Activated naive CD4-positive, alpha-beta T cell treated with anti-CD3 and anti-CD28 coated beads, Interleukin-2, amount 50 U/mL, for 72 hours (primary cell): ENCODE data around the gene INPP5J. TPM values are rescaled to one million over a fixed set of nuclear protein-coding genes. Genes with fewer than 3 reads are reported as not detected.
"Not testable (repeated sequence)": the region's sequence is repeated elsewhere in the genome, so short reads cannot be mapped to it uniquely, and the experiment has no call there.

Experiments
- ATAC-seq, 2 donors: fragments of 150-1000 bp; cut with Tn5 transposase; 2 replicates each; pipeline ENCODE4 v1.10.0; 2021; ENCODE audit warnings: mild to moderate bottlenecking in 2 of 2, moderate library complexity in 2 of 2
- DNase-seq, 2 donors: peaks; one replicate each; pipeline ENCODE4 v3.0.0; 2021 to 2022; ENCODE audit warnings: low spot score in 2 of 2
- H3K27ac Mint-ChIP-seq, 2 donors: one replicate each; pipeline ENCODE4 v1.8.0; 2022; ENCODE audit warnings: mild to moderate bottlenecking in 2 of 2, mixed read lengths in 2 of 2
- H3K36me3 Mint-ChIP-seq, 2 donors: one replicate each; pipeline ENCODE4 v1.8.0; 2022; ENCODE audit warnings: mixed read lengths in 2 of 2
- H3K9me3 Mint-ChIP-seq, 2 donors: one replicate each; pipeline ENCODE4 v1.8.0; 2022; ENCODE audit warnings: mixed read lengths in 2 of 2
- total RNA-seq, 2 donors: library from RNA; stranded (reverse); gene quantifications; one replicate each; pipeline ENCODE4 v1.2.3, GENCODE V29; 2022

Gene INPP5J, protein sequence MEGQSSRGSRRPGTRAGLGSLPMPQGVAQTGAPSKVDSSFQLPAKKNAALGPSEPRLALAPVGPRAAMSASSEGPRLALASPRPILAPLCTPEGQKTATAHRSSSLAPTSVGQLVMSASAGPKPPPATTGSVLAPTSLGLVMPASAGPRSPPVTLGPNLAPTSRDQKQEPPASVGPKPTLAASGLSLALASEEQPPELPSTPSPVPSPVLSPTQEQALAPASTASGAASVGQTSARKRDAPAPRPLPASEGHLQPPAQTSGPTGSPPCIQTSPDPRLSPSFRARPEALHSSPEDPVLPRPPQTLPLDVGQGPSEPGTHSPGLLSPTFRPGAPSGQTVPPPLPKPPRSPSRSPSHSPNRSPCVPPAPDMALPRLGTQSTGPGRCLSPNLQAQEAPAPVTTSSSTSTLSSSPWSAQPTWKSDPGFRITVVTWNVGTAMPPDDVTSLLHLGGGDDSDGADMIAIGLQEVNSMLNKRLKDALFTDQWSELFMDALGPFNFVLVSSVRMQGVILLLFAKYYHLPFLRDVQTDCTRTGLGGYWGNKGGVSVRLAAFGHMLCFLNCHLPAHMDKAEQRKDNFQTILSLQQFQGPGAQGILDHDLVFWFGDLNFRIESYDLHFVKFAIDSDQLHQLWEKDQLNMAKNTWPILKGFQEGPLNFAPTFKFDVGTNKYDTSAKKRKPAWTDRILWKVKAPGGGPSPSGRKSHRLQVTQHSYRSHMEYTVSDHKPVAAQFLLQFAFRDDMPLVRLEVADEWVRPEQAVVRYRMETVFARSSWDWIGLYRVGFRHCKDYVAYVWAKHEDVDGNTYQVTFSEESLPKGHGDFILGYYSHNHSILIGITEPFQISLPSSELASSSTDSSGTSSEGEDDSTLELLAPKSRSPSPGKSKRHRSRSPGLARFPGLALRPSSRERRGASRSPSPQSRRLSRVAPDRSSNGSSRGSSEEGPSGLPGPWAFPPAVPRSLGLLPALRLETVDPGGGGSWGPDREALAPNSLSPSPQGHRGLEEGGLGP
- total RNA-seq, result under 1 TPM; 0.32 to 0.43 TPM

DNA sequence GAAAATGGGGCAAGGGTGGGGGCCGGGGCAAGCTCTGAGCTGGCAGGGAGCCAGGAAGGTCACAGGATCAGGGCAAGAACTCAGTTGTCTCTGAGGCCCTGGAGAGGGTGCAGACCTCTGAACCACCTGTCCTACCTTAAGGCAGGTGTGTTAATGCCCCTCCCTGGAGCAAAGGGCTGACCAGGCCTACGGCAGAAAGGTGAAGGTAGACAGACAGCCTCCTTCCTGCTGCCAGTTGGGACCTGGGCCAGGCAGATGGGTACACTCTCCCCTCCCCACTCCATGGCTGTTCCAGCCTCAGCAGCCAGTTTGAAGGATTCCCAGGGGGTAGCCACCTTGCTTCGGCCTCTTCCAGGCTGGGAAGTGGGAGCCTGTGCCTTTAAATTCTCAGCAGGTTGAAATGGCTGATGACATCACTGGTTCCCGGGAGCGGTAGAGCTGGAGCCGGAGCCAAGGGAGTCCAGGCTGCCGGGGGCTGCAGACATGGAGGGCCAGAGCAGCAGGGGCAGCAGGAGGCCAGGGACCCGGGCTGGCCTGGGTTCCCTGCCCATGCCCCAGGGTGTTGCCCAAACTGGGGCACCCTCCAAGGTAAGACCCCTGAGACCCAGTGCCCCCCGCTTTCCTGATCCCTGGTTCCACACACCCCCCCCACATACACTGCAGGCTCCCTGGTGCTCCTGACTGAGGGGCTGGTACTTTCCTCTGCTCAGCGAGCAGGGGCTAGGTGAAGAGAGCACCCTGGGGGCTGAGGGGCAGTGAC is at the start of gene INPP5J:
TSS of gene INPP5J (plus strand) at position 435 of the 760 bp plus-strand sequence. CDS start at position 484, 49 bp downstream.
- no peaks in the 10 kb centered on the region for H3K36me3 Mint-ChIP-seq
- ATAC-seq (no peak), DNase-seq (no peak)
- H3K9me3 Mint-ChIP-seq, result no peaks in the 10 kb centered on the region
- peak within 1 kb of the TSS; percentile 6 to 37 for H3K27ac Mint-ChIP-seq

DNA sequence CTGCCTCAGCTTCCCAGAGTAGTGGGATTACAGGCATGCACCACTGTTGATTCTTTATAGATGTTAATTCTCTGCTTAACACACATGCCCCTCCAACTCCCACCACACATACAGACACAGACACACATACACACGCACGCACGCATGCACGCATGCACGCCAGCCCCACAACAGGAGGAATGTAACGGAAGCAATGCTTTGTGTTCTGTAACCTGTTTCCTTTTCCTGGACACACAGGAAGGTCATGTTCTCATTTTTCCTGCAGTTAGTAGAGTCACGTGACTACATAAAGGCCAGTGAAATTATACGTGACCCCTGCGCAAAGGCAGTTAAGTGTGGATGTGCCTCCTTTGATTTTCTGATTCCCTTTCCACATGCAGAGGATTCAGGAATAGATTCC is 49.6 kb upstream of the INPP5J start:
- ATAC-seq, H3K36me3 Mint-ChIP-seq, H3K9me3 Mint-ChIP-seq, H3K27ac Mint-ChIP-seq, DNase-seq: not testable (repeated sequence)

DNA sequence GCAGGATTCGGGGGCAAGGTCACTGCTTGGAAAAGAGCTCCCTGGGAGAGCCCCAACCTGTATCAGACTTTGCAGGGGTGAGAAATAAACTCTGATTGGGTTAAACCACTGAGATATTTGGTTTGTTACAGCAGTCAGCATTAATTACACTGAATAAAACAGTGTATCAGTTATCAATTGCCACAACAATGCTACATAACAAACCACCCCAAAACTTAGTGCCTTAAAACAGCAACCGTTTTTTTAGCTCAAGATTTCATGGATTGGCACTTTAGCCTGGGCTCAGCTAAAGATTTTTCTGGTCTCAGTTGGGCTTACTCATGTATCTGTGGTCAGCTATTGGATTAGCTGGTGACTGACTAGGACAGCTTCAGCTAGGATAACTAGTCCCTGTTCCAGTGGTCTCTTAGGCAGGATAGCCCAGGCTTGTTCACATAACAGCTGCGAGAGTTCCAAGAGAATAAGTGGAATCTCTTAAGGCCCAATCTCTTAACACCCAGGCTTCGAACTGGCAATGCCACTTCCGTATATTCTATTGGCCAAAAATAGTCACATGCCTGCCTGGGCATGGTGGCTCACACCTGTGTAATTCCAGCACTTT is 49.1 kb upstream of the INPP5J start:
- DNase-seq, ATAC-seq, H3K27ac Mint-ChIP-seq, H3K36me3 Mint-ChIP-seq, H3K9me3 Mint-ChIP-seq: not testable (repeated sequence)

DNA sequence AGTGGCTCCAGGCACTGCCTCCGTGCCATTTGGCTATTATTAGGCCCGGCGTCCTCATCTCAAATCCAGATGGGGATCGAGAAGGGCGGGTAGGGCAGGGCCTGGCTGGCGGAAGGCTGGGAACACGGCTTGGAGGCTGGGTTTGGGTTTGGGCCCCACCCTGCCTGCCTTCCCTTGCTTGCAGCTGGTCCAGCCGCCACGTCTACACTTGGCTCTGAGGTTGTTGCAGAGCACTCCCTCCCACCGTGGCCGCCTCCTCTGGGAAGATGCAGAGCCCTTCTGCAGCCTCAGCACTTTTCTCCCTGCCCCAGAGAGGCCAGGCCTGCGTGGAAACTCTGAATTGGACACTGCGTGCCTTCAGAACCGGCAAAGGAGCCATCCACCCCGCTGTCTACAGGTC is 46.8 kb upstream of the INPP5J start:
- no peaks in the 10 kb centered on the region for H3K36me3 Mint-ChIP-seq

DNA sequence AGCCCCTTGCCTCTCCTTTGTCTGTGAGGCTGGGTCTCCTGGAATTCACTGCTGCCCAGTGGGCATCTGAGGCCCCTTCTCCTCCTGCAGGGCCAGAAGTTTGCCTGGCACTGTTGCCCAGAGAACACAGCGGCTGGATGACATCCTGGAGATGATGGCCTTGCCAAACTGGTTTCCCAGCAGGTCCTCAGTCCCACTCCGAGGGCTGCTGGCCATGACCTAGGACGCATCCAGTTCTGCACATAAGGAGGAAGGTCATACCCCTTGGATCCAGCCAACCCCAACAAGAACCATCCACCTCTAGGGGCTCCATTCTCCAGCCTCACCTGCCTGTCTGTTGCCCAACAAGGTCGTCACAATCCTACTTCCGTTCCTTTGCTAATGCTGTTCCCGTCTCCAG is 45.1 kb upstream of the INPP5J start:
- H3K36me3 Mint-ChIP-seq, result peaks cover 5 to 14% of the 10 kb centered on the region in 2 donors
- H3K27ac Mint-ChIP-seq, result no peak overlapping the region
- DNase-seq, result no peak
- H3K9me3 Mint-ChIP-seq, result no peaks in the 10 kb centered on the region
- no peak for ATAC-seq

More for the DNA sequence above, 46.8 kb upstream of the INPP5J start:
- no peak for DNase-seq
- no peak overlapping the region for H3K27ac Mint-ChIP-seq
- no peak for ATAC-seq
- no peaks in the 10 kb centered on the region for H3K9me3 Mint-ChIP-seq

DNA sequence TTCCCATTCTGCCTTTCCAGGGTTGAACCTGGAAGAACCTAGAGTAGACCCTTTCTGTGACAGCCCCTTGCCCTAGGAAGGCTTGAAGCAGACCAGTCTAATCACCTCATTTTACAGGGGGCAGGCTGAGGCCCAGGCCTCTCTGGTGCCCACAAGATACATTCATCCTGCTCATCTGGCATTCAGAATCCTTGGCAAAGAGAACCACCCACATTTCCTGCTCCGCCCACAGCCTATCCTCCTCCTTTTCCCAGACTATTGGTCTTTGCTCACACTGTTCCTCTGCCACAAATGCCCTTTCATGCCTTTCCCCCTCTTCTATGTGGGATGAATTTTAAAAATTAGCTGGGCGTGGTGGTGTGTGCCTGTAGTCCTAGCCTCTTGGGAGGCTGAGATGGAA is 44.4 kb upstream of the INPP5J start:
- not testable (repeated sequence) for H3K9me3 Mint-ChIP-seq, ATAC-seq

DNA sequence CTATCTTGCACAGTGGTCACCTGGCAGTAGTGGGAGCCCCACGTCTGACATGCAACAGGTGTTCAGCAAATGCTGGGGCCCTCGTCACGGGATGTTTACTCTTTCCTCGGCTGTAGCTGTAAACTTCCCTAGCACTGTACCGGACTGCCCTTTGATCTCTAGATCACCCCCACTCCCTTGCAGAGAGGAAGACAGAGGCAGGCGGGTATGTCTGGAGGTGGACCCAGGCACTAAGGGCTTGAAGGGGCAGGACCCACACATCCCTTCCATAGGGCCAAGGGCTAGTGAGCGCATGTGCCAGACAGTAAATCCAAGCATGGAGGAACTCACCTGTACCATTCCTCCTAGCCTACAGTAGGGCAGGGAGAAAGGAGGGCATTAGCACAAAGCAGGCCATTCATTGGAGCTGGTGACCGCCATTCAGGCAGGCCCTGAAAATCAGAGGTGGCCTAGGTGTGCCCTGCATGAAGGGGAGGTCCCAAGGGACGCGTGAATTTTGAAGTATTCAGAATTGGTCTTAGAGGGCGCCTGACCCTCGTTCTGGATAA is 43.6 kb upstream of the INPP5J start:
- Mint-ChIP-seq H3K9me3 (no peaks in the 10 kb centered on the region), H3K36me3 (peaks cover 6 to 25% of the 10 kb centered on the region in 2 donors), H3K27ac (no peak overlapping the region)
- DNase-seq, result no peak
- no peak for ATAC-seq

More for the DNA sequence above, 44.4 kb upstream of the INPP5J start:
- H3K27ac Mint-ChIP-seq, DNase-seq: not testable (repeated sequence)
- peaks cover 6 to 19% of the 10 kb centered on the region in 2 donors for H3K36me3 Mint-ChIP-seq

DNA sequence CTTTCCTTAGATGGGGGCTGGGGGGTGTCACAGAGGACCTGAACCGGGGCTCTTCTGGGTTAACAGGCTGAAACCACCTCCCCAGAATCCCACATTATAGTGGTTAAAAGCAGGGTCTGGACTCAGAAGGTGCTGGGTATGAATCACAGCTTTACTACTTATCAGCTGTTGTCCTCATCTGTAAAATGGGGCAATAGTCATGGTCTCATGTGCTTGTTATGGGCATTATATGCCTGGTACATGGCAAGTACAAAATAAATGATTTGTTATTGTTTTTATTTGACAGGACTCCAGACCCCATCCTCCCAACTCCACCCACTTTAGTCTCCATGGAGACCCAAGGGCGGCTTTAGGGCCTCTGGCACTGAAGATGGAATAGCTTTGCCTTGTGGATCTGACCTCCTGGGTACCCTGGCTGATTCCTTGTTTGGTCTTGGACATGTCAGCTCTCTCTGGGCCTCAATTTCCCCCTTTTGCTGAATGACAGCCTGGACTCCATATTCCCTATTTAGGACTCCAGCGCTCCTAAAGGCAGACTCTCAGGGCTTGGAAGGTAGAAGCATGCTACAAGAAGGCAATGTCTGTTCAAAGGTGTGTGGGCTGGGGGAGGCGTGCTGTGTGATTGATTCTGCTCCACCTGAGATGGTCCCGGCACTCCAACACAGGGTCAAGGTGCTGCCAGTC is 42.5 kb upstream of the INPP5J start:
- DNase-seq, result no peak
- Mint-ChIP-seq H3K9me3 (no peaks in the 10 kb centered on the region), H3K36me3 (peaks cover 6 to 29% of the 10 kb centered on the region in 2 donors), H3K27ac (peak overlapping the region in 1 of 2 donors; percentile 90)
- ATAC-seq, result no peak

DNA sequence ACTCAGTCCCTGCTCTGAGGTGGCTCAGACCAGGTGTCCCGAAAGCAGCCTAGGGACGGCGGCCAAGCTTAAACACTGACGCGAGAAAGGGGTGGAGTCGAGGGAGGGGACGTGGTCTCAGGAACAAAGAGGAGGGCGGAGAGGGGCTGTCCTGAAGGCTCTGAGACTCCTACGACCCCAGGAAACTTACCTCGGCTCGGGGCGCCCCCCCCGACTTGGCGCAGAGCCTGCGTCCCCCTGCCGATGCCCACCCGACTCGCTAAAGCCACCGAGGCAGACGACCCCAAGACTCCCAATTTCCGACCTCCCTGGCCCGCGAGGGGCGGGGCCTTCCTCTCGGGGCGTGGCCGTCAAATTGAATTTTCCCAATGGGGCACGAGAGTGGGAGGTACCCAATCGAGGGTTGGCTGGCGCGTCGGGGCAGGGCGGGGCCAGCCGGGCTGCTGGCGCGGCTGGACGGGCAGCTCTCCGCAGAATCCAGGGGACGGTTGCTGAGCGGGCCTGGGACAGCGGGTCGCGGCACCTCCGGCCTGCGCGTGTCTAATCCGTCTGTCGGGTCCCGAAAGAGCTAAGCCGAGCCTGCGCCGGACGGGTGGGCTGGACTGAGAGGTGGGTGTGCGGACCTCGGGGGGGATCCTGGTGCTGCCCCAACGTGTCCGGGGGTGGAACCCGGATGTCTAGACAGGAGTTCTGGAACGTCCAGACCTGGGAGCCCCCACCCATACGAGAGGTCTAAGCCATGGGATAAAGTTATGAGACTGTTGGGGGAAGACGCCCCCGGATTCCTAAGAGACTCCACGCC is 41.7 kb upstream of the INPP5J start, which contains the start of gene SMTN:
TSS of gene SMTN (plus strand) at position 471 of the 802 bp plus-strand sequence. CDS start 1,941 bp downstream, outside the sequence.
- Mint-ChIP-seq H3K27ac (peak within 1 kb of the TSS; percentile 77 to 90), H3K9me3 (no peaks in the 10 kb centered on the region), H3K36me3 (peaks cover 6 to 29% of the 10 kb centered on the region in 2 donors)
- DNase-seq (peak; percentile 90 to 95), ATAC-seq (peak; percentile 74 to 77)

DNA sequence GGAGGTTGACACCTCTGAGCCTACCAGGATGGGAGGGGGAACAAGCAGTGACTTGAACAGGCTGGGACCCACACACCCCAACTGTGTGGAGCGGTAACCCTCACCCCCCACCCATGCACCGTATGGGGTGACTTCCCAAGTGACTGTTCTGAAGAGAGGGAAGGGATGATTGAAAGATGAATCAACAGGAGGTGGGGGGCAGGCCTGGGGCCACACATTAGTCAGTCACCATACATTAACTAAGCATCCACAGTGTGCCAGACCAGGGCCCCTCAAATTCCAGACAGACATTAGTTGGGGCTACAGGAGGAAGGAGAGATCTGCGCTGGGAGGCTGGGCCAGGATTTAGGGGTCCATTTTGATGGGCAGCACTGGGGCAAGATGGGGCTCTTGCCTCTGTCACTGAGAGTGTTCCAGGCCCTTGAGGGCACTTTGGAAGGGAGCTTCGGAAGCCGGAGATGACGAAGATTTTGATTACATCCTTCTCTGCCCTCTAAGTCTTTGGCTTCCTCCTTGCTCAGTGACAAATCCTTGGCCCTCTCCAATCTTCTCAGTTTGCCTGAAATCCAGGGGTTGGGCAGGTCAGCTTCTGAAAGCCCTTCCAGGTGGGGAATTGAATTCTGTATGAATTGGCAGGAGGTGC is 40.7 kb upstream of the INPP5J start:
- DNase-seq (no peak), ATAC-seq (peak in 1 of 2 donors; percentile 33)
- H3K9me3 Mint-ChIP-seq, result no peaks in the 10 kb centered on the region

DNA sequence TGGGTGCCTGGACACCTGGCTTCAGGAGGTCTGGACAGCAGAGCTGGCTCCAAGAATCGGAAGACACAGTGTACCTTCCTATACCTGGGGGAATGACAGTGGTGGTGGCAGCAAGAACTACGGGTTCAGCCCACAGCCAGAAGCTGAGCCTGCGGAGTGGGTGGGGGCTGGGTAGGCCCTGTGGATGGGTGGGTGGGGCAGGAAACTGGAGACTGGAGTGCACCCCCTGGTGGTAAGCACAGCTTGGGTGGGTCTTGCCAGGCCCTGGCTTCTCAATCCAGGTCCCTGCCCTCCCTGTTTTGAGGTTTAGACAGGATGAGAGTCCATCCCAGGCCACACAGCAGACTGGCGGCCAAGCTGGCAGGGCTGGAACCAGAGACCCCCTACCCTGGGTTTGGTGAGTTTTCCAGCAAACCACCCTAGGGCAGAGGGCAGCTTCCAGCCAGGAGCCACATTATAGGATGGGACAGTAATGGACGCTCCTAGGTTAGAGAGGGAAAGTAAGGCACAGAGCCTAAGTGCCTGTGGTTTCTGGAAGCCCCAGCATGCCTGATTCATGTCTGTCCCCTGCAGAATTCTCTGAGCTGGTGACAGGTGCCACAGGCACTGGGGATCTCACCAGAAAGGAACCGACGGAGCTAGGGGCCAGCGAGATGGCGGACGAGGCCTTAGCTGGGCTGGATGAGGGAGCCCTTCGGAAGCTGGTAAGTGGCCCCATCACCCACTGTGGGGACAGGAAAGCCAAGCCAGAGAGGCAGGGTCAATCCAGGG is 40.0 kb upstream of the INPP5J start:
- peak overlapping the region in 1 of 2 donors; percentile 90 for H3K27ac Mint-ChIP-seq
- DNase-seq (peak in 1 of 2 donors; percentile 74), ATAC-seq (no peak)
- peaks cover 6 to 29% of the 10 kb centered on the region in 2 donors for H3K36me3 Mint-ChIP-seq
- no peaks in the 10 kb centered on the region for H3K9me3 Mint-ChIP-seq

More for the DNA sequence above, 40.7 kb upstream of the INPP5J start:
- H3K36me3 Mint-ChIP-seq, result peaks cover 6 to 29% of the 10 kb centered on the region in 2 donors
- H3K27ac Mint-ChIP-seq, result peak overlapping the region in 1 of 2 donors; percentile 90

DNA sequence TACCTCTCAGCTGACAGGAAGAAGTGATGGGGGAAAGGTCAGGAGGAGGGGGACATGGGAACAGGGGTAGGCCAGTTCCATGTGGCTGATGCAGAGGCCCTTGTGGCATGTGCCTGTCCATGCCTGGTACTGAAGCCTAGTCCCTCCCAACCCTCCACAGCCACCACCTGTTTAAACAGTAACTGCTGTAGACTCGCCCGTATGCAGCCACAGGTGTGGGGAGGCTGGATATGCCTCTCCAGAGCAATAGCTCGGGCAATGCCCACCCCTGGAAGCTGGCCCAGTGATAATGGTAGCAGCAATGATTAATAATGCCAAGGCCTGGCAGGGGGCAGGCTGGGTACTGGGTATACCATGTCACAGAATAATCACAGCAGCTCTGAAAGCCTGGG is 39.4 kb upstream of the INPP5J start:
- peak overlapping the region in 1 of 2 donors; percentile 90 for H3K27ac Mint-ChIP-seq
- ATAC-seq (no peak), DNase-seq (no peak)
- H3K9me3 Mint-ChIP-seq, result no peaks in the 10 kb centered on the region
- H3K36me3 Mint-ChIP-seq, result peaks cover 6 to 29% of the 10 kb centered on the region in 2 donors
